PC-3 (cell line): Measurements from ENCODE around the gene C11orf68. TPM values are rescaled to one million over a fixed set of nuclear protein-coding genes. Genes with fewer than 3 reads are reported as not detected.

Experiments
- ATAC-seq: fragments of 200-7000 bp; cut with Tn5 transposase; 2 replicates; pipeline ENCODE4 v1.9.1; 2020; ENCODE audit warnings: mild to moderate bottlenecking, moderate library complexity
- BruUV-seq: library from RNA; stranded (reverse); fragments of 400-500 nt; replicated peaks from 2 replicates; lab custom pipeline; 2021; lab: Mats Ljungman, UMichigan
- CTCF ChIA-PET: fragments of 300-600 bp; sonication (Branson Sonifier 250); formaldehyde crosslinking; loops from one replicate; lab custom pipeline; 2022; ENCODE audit warnings: antibody characterized with exemption; lab: Charles Lee
- POLR2A ChIA-PET: fragments of 300-600 bp; sonication (Branson Sonifier 250); formaldehyde crosslinking; loops from one replicate; lab custom pipeline; 2022; ENCODE audit warnings: antibody characterized with exemption; ENCODE audit not compliant: unreplicated experiment; lab: Charles Lee
- DNase-seq: peaks from one replicate; pipeline ENCODE4 v3.0.0-alpha.2; 2015
- H2AFZ ChIP-seq: fragments of 300-600 bp; sonication (generic); 2 replicates; pipeline ENCODE4 v1.6.0; 2016; ENCODE audit warnings: antibody characterized with exemption, low read length
- H3F3A ChIP-seq: fragments of 300-600 bp; sonication (generic); one replicate; pipeline ENCODE4 v1.6.0; 2017; ENCODE audit warnings: antibody characterized with exemption, low read length, control low read depth, mild to moderate bottlenecking; ENCODE audit not compliant: unreplicated experiment
- H3K27ac ChIP-seq: fragments of 300-600 bp; sonication (generic); 2 replicates; pipeline ENCODE4 v1.5.1; 2016; ENCODE audit warnings: mild to moderate bottlenecking, low read length
- H3K27me3 ChIP-seq: fragments of 300-600 bp; sonication (generic); 2 replicates; pipeline ENCODE4 v1.6.1; 2016; ENCODE audit warnings: low read length, mixed read lengths
- H3K36me3 ChIP-seq: fragments of 300-600 bp; sonication (generic); 2 replicates; pipeline ENCODE4 v1.6.1; 2016; ENCODE audit warnings: low read depth, mixed run types, low read length, mixed read lengths
- H3K4me1 ChIP-seq: fragments of 300-600 bp; sonication (generic); 2 replicates; pipeline ENCODE4 v1.5.1; 2016; ENCODE audit warnings: low read length; ENCODE audit not compliant: insufficient read depth
- H3K4me2 ChIP-seq: fragments of 300-600 bp; sonication (generic); 2 replicates; pipeline ENCODE4 v1.6.0; 2016; ENCODE audit warnings: low read length
- H3K4me3 ChIP-seq: fragments of 300-600 bp; sonication (generic); 2 replicates; pipeline ENCODE4 v1.5.1; 2016; ENCODE audit warnings: mild to moderate bottlenecking, low read length, mixed read lengths
- H3K79me2 ChIP-seq: fragments of 300-600 bp; sonication (generic); 2 replicates; pipeline ENCODE4 v1.6.1; 2017; ENCODE audit warnings: low read length, mixed read lengths
- H3K9ac ChIP-seq: fragments of 300-600 bp; sonication (generic); 2 replicates; pipeline ENCODE4 v1.6.0; 2016; ENCODE audit warnings: mild to moderate bottlenecking, low read length
- H3K9me2 ChIP-seq: fragments of 300-600 bp; sonication (generic); replicated peaks from 2 replicates; pipeline ENCODE4 v1.6.1; 2016; ENCODE audit warnings: mixed run types, low read length, mixed read lengths
- H3K9me3 ChIP-seq: fragments of 300-600 bp; sonication (generic); 2 replicates; pipeline ENCODE4 v1.6.1; 2016; ENCODE audit warnings: low read length, mixed read lengths
- H4K20me1 ChIP-seq: fragments of 300-600 bp; sonication (generic); 2 replicates; pipeline ENCODE4 v1.6.1; 2016; ENCODE audit warnings: low read length, mixed read lengths
- EZH2 ChIP-seq: fragments of 300-600 bp; sonication (generic); IDR thresholded peaks from one replicate; pipeline ENCODE4 v1.6.1; 2017; ENCODE audit warnings: antibody characterized with exemption, mild to moderate bottlenecking, low read length; ENCODE audit not compliant: unreplicated experiment
- EZH2phosphoT487 ChIP-seq: fragments of 300-600 bp; sonication (generic); IDR thresholded peaks from 2 replicates; pipeline ENCODE4 v1.6.1; 2018; ENCODE audit warnings: mild to moderate bottlenecking, antibody characterized with exemption, low read length, borderline replicate concordance
- intact Hi-C: fragments of 100-400 bp; cut with micrococcal nuclease; formaldehyde crosslinking; loops from 2 replicates; pipeline ENCODE4 v1.9.0; 2023
- total RNA-seq: library from RNA; depleted of rRNA; stranded (reverse); fragments of >200 nt; gene quantifications from 2 replicates; pipeline ENCODE4 v1.2.3, GENCODE V29; 2014
- TF ChIP-seq, protein P1 (sequence below): fragments of 300-600 bp; sonication (generic); conservative IDR thresholded peaks from 2 replicates; pipeline ENCODE4 v1.5.1; 2017; ENCODE audit warnings: antibody characterized with exemption, low read depth, mild to moderate bottlenecking, low read length

The C11orf68 gene
- total RNA-seq, 1 experiment from 2014 or later = 61.3 TPM

DNA sequence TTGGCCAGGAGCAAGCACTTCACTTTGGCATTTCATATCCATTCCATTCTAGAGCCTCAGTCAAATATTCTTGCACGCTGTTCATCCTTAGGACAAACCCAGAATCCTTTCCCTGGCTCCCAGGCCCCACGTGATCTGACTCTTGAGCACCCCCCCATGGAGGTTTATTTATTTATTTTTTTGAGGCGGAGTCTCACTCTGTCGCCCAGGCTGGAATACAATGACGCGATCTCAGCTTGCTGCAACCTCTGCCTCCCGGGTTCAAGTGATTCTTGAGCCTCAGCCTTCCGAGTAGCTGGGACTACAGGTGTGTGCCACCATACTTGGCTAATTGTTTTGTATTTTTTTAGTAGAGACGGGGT, 13.7 kb upstream of the C11orf68 start:
- ATAC-seq = no peak
- Histone ChIP-seq H3K4me2 (no peak overlapping the region), H2AFZ (no peak overlapping the region)

DNA sequence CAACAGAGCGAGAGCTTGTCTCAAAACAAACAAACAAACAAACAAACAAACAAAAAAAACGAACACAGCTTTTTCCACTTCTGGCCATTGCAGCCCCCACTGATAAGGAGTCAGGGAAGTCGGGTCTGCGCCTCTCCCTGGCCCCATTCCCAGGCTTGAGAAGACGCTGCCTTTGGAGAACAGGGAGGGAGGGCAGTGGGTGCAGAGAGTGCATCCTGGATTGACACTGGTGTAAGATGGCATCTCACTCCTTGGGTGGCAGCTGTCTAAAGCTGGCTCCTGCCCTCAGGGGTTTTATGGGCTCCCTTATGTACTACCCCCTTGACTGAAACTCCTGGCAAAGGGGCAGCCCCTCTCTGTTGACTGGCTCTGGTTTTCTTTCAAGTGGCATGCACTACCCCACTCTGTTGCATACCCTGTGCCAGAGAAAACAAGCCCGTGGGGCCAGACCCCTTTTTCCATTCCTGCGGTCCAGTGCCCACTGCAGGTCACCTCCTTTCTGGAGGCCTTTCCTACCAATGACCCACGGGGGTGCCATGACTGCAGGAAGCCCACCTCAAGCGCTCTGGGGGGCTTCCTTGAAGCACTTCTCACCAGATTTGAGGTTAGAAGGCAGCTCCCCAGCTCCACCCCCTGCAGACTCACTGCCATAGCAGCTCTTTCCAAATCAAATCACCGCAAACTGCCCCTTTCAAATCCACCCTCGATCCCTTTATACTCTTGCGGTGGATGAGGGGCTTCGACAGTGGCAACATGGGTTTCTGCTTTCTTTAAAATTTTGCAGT, 13.1 kb upstream of the C11orf68 start:
- BruUV-seq = no TSS peak
- no peak overlapping the region for H3K27ac ChIP-seq
- TF ChIP-seq, protein P1, sequence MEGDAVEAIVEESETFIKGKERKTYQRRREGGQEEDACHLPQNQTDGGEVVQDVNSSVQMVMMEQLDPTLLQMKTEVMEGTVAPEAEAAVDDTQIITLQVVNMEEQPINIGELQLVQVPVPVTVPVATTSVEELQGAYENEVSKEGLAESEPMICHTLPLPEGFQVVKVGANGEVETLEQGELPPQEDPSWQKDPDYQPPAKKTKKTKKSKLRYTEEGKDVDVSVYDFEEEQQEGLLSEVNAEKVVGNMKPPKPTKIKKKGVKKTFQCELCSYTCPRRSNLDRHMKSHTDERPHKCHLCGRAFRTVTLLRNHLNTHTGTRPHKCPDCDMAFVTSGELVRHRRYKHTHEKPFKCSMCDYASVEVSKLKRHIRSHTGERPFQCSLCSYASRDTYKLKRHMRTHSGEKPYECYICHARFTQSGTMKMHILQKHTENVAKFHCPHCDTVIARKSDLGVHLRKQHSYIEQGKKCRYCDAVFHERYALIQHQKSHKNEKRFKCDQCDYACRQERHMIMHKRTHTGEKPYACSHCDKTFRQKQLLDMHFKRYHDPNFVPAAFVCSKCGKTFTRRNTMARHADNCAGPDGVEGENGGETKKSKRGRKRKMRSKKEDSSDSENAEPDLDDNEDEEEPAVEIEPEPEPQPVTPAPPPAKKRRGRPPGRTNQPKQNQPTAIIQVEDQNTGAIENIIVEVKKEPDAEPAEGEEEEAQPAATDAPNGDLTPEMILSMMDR = no peak
- no peak for TF ChIP-seq EZH2phosphoT487
- TF ChIP-seq EZH2 = no peak
- H3K4me1 ChIP-seq = no peaks in the 10 kb centered on the region
- H3K9me2 ChIP-seq = no peaks in the 10 kb centered on the region
- H3K9me3 ChIP-seq = no peaks in the 10 kb centered on the region
- no peak for DNase-seq
- H3K36me3 ChIP-seq = no peaks in the 10 kb centered on the region
- no peaks in the 10 kb centered on the region for H3K79me2 ChIP-seq
- H4K20me1 ChIP-seq = no peaks in the 10 kb centered on the region
- H3K27me3 ChIP-seq = no peaks in the 10 kb centered on the region
- H3F3A ChIP-seq = no peaks in the 10 kb centered on the region
- ChIA-PET POLR2A (interaction anchor here (0.5 kb wide), 1 partner anchor 41 kb away, joined by 3 read pairs; no protein-coding TSS in a partner anchor), CTCF (interaction anchor here (0.6 to 1.5 kb wide), 3 partner anchors 44 to 85 kb away, joined by 3 to 14 read pairs (median 4); partner anchors contain the start of gene FIBP)
- H3K9ac ChIP-seq = no peak overlapping the region
- H3K4me3 ChIP-seq = no peak overlapping the region
- H3K4me2 ChIP-seq = no peak overlapping the region
- peak; percentile 27 for ATAC-seq
- intact Hi-C loops = no loop called here
- H2AFZ ChIP-seq = no peak overlapping the region

More for the DNA sequence above, 13.7 kb upstream of the C11orf68 start:
- Histone ChIP-seq H4K20me1 (no peaks in the 10 kb centered on the region), H3K79me2 (no peaks in the 10 kb centered on the region), H3F3A (no peaks in the 10 kb centered on the region), H3K36me3 (no peaks in the 10 kb centered on the region), H3K9me2 (no peaks in the 10 kb centered on the region), H3K27me3 (no peaks in the 10 kb centered on the region), H3K27ac (no peak overlapping the region), H3K4me1 (no peaks in the 10 kb centered on the region), H3K4me3 (no peak overlapping the region), H3K9ac (no peak overlapping the region), H3K9me3 (no peaks in the 10 kb centered on the region)
- intact Hi-C loops = no loop called here
- POLR2A ChIA-PET = no interaction called here
- CTCF ChIA-PET = interaction anchor here (0.7 to 1.5 kb wide), 2 partner anchors 45 to 48 kb away, joined by 3 to 14 read pairs; partner anchors contain the start of gene FIBP
- TF ChIP-seq EZH2phosphoT487 (no peak), EZH2 (no peak)
- TF ChIP-seq, protein P1 = no peak; the same call in 1 of the 2 replicates
- no TSS peak for BruUV-seq
- peak; percentile 42 for DNase-seq

- H4K20me1 ChIP-seq = no peaks in the 10 kb centered on the region
- ATAC-seq = no peak
- H3F3A ChIP-seq = no peaks in the 10 kb centered on the region
- ChIA-PET CTCF (no interaction called here), POLR2A (no interaction called here)
- intact Hi-C loops = no loop called here
- H3K9me2 ChIP-seq = no peaks in the 10 kb centered on the region
- H3K79me2 ChIP-seq = no peaks in the 10 kb centered on the region
- DNase-seq = no peak
- no peak overlapping the region for H3K9ac ChIP-seq
- no peak overlapping the region for H3K4me3 ChIP-seq
- H3K27ac ChIP-seq = no peak overlapping the region
- H3K27me3 ChIP-seq = no peaks in the 10 kb centered on the region
- no peak overlapping the region for H3K4me2 ChIP-seq
- H3K36me3 ChIP-seq = no peaks in the 10 kb centered on the region
- no TSS peak for BruUV-seq
- H3K9me3 ChIP-seq = no peaks in the 10 kb centered on the region
- H2AFZ ChIP-seq = no peak overlapping the region
- no peaks in the 10 kb centered on the region for H3K4me1 ChIP-seq
- TF ChIP-seq EZH2 = no peak
- no peak for TF ChIP-seq EZH2phosphoT487
- TF ChIP-seq, protein P1 = no peak
Measured at GRCh38 chr11:65928667-65929066, 9.8 kb upstream of the C11orf68 start.
